SK-N-MC (cell line): ENCODE data around the gene GIPC1.
A peak's percentile ranks its signal among the peaks of the same experiment; 100 is the strongest.
"Not testable (repeated sequence)": the region's sequence is repeated elsewhere in the genome, so short reads cannot be mapped to it uniquely, and the experiment has no call there.

Experiments used
- DNase-seq: peaks from one replicate; pipeline ENCODE4 v3.0.0-alpha.2; 2011; ENCODE audit warnings: low read depth, low spot score
- H3K27ac ChIP-seq: fragments of 200-600 bp; sonication (generic); 2 replicates; pipeline ENCODE4 v1.5.1; 2016; ENCODE audit warnings: mixed run types
- H3K36me3 ChIP-seq: fragments of 200-600 bp; sonication (generic); 2 replicates; pipeline ENCODE4 v1.6.1; 2017; ENCODE audit warnings: antibody characterized with exemption, low read length, mixed read lengths; ENCODE audit not compliant: insufficient read depth
- H3K4me3 ChIP-seq: fragments of 200-600 bp; sonication (generic); 2 replicates; pipeline ENCODE4 v1.5.1; 2016
- H3K9ac ChIP-seq: fragments of 200-600 bp; sonication (generic); 2 replicates; pipeline ENCODE4 v1.8.0; 2017; ENCODE audit warnings: mixed run types, mixed read lengths; ENCODE audit not compliant: insufficient read length
- H3K9me3 ChIP-seq: fragments of 200-600 bp; sonication (generic); 2 replicates; pipeline ENCODE4 v1.6.1; 2017; ENCODE audit warnings: low read depth, mild to moderate bottlenecking, antibody characterized with exemption, low read length, moderate library complexity, mixed read lengths
- EZH2 ChIP-seq: fragments of 200-600 bp; sonication (generic); IDR thresholded peaks from one replicate; pipeline ENCODE4 v1.6.1; 2017; ENCODE audit warnings: antibody characterized with exemption
- FOXP2 ChIP-seq: optimal IDR thresholded peaks from 2 replicates; pipeline ENCODE3; 2011; ENCODE audit warnings: mild to moderate bottlenecking, moderate library complexity; ENCODE audit not compliant: insufficient read depth; ENCODE audit errors: extremely low read length, control extremely low read depth
- POLR2AphosphoS5 ChIP-seq: IDR thresholded peaks from 2 replicates; pipeline ENCODE4 v1.6.1; 2012; ENCODE audit warnings: mild to moderate bottlenecking, low read depth, low read length, borderline replicate concordance

The GIPC1 gene

DNA sequence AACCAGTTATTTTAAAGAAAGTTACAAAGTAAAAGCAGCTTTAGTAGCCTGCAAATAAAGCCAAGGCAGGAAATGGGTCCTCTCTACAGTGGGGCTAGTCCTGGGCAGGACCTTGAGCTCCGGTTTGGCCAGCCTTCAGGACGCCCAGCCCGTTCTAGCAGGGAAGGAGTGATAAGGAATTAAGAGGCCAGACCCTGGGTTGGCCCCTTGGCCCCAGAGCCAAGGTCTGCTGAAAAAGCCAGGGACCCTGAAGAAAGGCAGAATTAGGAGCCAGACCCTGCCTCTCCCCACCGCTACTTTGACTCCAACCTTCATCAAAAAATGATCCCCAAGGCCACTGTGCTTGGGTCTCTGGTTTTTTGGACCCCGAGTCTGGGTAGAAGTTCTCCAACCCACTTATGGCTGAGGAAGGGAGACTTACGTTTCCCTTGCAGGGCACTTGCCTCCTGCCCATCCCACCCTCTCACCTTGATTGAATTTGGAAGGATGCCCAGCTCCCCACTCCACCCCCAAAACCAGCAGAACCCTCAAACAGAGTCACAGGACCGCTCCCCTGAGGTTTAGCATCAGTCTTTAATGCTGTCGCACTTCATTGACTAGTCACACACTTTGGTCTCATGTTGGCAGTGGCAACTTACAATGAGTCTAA lies 18.4 kb upstream of the GIPC1 start:
- Histone ChIP-seq H3K36me3 (peaks cover 31% of the 10 kb centered on the region), H3K9ac (no peak overlapping the region), H3K9me3 (no peaks in the 10 kb centered on the region), H3K27ac (peak overlapping the region; percentile 60; the same call in 1 of the 2 replicates), H3K4me3 (no peak overlapping the region)
- DNase-seq: no peak
- no peak for TF ChIP-seq FOXP2
- no peak for TF ChIP-seq EZH2
- no peak for TF ChIP-seq POLR2AphosphoS5

DNA sequence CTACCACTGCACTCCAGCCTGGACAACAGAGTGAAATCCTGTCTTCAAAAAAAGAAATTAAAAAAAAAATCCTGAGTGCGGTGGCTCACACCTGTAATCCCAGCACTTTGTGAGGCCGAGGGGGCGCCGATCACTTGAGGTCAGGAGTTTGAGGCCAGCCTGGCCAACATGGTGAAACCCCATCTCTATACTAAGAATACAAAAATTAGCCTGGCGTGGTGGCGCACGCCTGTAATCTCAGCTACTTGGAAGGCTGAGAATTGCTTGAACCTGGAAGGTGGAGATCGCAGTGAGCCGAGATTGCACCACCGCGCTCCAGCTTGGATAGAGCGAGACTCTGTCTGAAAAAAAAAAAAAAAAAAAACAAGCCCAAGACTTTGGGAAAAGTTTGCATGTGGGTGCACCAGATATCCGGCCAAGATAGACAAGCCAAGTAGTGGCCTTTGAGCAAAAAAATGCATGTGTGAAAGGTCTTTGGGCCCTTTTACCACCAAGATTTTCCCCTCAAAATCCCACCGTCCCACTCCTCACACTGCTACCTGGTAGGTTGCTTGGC lies 16.6 kb upstream of the GIPC1 start:
- TF ChIP-seq EZH2: no peak
- TF ChIP-seq POLR2AphosphoS5: no peak
- no peak for TF ChIP-seq FOXP2
- Histone ChIP-seq H3K27ac (no peak overlapping the region), H3K4me3 (no peak overlapping the region), H3K9me3 (no peaks in the 10 kb centered on the region), H3K36me3 (peaks cover 31% of the 10 kb centered on the region), H3K9ac (no peak overlapping the region)
- DNase-seq: no peak

DNA sequence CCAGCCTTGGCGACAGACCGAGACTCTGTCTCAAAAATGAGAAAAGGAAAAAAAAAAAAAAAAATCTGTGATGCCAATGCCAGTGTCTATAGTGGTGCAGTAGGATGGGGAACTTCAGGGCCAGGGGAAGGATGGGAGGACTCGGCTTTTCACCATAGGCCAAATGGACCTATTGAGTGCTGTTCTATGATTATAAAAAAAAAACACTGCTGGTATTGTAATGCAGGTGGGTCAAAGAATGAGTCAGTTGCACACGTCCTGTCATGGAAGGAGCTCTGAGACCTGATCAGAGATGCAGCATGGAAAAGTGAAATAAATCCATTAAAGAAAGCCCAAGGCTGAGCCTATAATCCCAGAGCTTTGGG lies 15.3 kb upstream of the GIPC1 start:
- H3K9ac ChIP-seq: no peak overlapping the region
- no peak overlapping the region for H3K4me3 ChIP-seq
- DNase-seq: no peak
- peaks cover 22% of the 10 kb centered on the region for H3K36me3 ChIP-seq
- TF ChIP-seq FOXP2 (no peak), POLR2AphosphoS5 (no peak), EZH2 (no peak)
- H3K27ac ChIP-seq: no peak overlapping the region
- no peaks in the 10 kb centered on the region for H3K9me3 ChIP-seq

DNA sequence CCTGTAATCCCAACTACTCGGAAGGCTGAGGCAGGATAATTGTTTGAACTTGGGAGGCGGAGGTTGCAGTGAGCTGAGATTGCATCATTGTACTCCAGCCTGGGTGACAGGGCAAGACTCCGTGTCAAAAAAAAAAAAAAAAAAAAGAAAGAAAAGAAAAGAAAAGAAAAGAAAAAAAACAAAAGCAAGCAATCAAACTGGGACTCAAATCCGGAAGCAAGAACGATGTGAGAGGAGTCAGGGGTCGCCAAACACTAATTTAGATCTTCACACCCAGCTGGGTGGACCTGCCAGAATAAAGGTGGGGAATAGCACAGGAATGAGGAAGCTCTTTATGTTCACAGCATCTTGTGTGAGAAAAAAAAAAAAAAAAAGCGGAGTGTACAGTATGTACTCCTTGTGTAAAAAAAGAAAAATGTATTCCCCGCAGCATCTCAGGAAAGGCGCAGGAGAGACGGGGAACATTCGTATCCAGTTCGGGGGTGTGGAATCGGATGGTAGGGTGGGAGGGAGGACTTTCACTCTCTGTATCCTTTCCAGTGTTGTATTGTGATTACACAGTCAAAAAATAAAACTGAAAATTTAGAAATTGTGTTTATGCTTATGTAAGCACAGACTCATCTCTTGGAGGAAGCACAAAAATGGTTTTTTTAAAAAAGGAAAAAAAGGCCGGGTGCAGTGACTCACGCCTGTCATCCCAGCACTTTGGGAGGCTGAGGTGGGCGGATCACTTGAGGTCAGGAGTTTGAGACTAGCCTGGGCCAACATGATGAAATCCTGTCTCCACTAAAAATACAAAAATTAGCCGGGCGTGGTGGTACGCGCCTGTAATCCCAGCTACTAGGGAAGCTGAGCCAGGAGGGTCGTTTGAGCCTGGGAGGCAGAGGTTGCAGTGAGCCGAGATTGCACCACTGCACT lies 14.6 kb upstream of the GIPC1 start:
- TF ChIP-seq POLR2AphosphoS5 (no peak), FOXP2 (no peak), EZH2 (no peak)
- Histone ChIP-seq H3K9me3 (no peaks in the 10 kb centered on the region), H3K27ac (no peak overlapping the region), H3K4me3 (no peak overlapping the region), H3K9ac (no peak overlapping the region), H3K36me3 (peaks cover 16% of the 10 kb centered on the region)
- DNase-seq: no peak

DNA sequence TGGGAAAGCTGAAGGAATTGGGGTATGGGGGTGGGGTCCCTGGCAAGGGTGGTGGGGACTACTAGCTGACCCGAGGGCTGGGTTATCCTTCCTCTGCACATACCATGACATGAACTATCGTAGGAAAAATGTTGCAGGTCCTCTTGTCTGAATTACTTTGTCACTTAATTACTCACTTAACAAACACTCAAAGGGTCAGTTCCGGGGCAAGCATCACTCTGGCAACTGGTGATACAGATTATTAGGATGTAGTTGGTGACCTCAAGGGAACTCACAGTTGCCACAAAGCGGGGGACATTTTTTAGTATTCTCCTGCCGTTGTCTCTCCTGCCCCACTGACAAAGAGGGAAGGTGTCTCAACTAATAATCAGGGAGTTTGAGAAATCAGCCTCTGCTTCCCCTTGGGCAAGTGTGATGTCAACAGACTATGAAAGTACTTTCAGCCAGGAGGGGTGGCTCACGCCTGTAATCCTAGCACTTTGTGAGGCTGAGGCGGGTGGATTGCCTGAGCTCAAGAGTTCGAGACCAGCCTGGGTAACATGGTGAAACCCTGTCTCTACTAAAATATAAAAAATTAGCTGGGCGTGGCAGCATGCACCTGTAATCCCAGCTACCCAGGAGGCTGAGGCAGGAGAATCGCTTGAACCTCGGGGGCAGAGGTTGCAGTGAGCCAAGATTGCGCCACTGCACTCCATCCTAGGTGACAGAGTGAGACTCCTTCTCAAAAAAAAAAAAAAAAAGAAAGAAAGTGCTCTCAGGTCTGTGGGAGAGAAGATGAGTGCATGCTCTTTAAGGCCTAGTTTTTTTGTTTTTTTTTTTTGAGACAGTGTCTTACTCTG lies 12.0 kb upstream of the GIPC1 start:
- H3K9me3 ChIP-seq: no peaks in the 10 kb centered on the region
- H3K27ac ChIP-seq: no peak overlapping the region
- DNase-seq: no peak
- H3K36me3 ChIP-seq: no peaks in the 10 kb centered on the region
- H3K9ac ChIP-seq: no peak overlapping the region
- TF ChIP-seq EZH2: no peak
- TF ChIP-seq FOXP2: no peak
- no peak for TF ChIP-seq POLR2AphosphoS5
- no peak overlapping the region for H3K4me3 ChIP-seq

DNA sequence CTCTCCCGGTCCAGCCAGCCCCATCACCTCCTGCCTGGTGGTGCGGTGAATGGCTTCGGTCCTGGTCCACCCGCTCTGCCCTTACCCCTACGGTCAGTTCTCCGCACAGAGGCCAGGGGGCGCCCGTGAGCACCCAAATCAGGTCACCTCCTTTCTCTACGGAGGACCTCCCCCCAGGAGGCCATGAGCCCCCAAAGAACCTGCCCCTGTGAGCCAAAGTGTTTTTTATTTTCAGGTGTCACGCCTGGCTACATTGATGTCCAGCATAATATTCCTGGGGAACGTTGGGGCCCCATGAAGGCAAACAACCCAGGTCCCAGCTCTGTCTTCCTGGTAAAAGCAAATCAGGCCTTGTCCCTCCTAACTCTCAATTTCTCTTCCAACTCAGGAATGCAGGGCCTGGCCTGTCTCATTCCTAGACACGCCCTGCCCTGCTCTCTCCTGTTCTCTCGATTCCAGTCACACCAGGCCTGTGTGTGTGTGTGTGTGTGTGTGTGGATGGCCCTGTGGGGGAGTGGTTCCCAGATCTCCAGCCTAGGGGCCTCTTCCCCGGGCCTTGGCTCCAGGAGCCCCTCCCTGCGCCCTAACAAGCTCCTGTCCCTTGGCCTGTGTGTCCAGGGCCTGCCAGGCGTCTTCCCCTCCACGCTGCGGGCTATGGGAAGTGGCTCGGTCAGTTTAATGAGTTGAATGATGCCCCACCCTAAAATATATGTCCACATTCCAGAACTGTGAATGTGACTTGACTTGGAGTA lies 9.7 kb upstream of the GIPC1 start:
- Histone ChIP-seq H3K9me3 (no peaks in the 10 kb centered on the region), H3K4me3 (no peak overlapping the region), H3K9ac (no peak overlapping the region), H3K36me3 (no peaks in the 10 kb centered on the region), H3K27ac (no peak overlapping the region)
- no peak for TF ChIP-seq POLR2AphosphoS5
- TF ChIP-seq FOXP2: no peak
- no peak for TF ChIP-seq EZH2
- DNase-seq: no peak

DNA sequence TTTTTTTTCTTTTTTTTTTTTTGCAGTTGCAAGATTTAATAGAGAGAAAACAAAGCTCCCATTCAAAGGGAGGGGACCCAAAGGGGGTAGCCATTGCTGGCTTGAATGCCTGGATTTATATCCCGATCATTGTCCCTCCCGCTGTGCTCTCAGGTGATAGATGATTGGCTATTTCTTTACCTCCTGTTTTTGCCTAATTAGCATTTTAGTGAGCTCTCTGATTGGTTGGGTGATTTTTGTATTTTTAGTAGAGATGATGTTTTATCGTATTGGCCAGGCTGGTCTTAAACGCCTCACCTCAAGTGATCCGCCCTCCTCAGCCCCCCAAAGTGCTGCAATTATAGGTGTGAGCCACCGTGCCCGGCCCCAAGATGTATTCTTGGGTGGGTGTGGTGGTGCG lies 8.6 kb upstream of the GIPC1 start:
- not testable (repeated sequence) for H3K4me3 ChIP-seq, H3K27ac ChIP-seq, H3K36me3 ChIP-seq, DNase-seq, H3K9me3 ChIP-seq, H3K9ac ChIP-seq
